HL-60/S4 treated with phorbol 12-myristate 13-acetate at 8.2 ng/mL for 4 days and 3 days (cell line): ENCODE measurements around the gene LRP1-AS.

Experiments used
- in situ Hi-C: fragments of 300-500 bp; cut with MboI; formaldehyde crosslinking; loops from 2 replicates; pipeline ENCODE4 v1.15.0; 2022; ENCODE audit warnings: low sequenced_read_pairs

Gene LRP1-AS

DNA sequence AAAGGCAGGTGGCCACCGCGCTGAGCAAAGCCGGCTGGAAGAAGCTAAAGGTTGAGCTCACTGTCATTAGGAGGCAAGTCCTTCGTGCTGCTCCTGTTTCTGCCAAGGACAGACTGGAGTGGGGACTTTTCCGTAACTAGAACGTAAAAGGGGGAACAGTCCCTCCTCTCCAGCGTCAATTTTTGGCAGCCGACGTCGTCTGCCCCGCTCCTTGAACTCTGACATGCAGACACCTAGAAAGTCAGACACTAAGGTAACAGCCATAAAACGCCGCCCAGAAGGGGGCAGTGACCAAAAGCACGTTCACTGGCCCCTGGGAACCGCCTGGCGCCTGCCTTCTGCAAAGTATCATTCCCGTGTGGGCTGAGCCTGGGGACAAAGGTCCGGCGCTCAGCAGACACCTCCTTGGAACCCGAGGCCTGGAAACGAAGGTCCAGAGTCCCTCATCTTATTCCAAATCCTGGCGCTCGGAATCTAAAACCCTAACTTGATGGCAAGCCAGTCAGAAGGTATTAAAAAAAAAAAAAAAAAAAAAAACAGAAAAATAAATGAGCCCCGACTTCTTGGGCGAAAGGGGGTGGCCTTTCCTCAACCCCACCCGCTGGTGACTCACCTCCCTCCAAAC is 20.2 kb downstream of the LRP1-AS start:
- in situ Hi-C loops, result no loop called here

DNA sequence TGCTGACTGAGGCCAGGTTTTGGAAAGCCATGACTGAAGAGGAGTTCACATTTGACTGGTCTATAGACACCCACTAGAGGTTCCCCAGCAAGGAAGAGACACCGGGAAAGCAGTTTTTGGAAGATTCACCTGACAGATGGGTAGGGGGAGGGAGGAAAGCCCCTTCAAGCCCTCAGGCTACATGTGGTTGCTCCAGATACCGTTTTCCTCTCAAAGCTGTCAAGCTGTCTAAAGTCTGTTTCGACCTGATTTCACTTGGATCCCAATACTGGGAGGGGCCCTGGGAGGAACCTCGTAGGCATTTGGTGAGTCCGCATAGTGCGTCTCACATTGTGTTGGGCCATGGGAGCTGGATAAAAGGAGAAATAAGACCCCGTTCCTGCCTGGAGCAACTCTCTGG is 20.9 kb downstream of the LRP1-AS start:
- in situ Hi-C loops, result no loop called here

DNA sequence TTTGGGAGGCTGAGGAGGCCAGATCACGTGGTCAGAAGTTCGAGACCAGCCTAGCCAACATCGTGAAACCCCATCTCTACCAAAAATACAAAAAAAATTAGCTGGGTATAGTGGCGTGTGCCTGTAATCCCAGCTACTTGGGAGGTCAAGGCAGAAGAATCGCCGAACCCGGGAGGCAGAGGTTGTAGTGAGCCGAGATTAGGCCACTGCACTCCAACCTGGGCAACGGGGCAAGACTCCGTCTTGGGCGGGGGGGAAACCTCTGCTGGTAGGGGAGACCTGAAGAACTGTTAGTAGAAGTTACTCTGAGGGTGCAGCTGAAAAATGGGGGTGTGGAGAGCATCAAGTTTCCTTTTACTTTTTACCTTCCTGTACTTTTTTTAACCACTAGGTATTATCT is 21.4 kb downstream of the LRP1-AS start:
- in situ Hi-C loops, result no loop called here

DNA sequence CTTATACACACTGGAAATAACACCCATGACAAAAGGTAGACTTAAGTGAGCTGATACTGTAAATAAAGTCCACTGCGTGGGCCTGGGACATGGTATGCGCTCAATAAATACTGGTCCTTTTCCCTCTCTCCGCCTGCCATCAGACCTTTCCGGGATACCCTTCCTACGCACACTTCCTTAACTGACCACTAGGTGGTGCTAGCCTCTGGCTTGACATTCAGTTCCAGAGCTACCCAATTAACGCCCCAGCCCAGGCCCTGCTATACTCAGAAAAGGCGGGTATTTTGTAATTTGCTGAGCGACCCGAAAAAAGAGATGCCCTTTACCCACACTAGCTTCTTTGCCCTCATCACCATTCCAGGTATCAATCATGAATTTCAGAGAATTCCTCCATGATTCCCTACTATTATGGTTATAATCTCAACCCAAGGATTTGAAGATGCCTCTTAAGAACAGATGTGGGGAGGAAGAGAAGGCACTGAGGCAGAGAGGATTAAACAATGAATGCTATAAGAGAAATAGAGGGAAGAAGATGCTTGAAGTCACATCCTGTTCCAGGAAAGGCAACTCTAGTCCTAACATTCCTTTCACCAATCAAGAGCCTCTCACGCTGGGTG is 23.1 kb downstream of the LRP1-AS start:
- in situ Hi-C loops, result loop anchor here (5.0 kb wide), 1 partner anchor 53 kb away; no protein-coding TSS in a partner anchor

DNA sequence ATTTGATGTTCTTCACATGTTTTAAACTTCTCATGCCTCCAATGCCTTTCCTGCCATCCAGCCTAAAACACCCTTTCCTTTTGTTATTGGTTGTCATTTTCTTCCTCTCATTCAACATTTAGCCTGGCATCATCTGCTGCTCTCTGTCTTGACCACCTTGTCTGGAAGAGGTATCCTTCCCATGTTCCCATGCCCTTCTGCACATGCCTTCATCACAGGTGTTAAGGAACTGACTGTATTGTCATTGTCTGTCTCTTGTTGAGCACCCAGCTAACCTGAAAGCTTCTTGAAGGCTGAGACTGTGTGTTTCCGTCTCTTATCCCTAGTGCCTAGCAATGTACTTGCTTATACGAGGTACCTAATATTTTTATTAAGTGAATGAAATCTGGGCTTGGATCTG is 23.6 kb downstream of the LRP1-AS start:
- in situ Hi-C loops, result loop anchor here (5.0 kb wide), 1 partner anchor 53 kb away; no protein-coding TSS in a partner anchor

DNA sequence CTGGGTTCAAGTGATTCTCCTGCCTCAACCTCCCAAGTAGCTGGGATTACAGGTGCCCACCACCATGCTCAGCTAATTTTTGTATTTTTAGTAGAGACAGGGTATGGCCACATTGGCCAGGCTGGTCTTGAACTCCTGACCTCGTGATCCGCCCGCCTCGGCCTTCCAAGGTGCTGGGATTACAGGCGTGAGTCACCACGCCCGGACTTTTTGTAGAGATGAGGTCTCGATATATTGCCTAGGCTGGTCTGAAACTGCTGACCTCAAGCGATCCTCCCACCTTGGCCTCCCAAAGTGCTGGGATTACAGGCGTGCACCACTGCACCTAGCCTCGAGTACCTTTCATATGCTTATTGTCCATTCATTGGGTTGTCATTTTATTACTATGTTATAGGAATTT is 26.7 kb downstream of the LRP1-AS start:
- in situ Hi-C loops, result loop anchor here (5.0 kb wide), 1 partner anchor 57 kb away; no protein-coding TSS in a partner anchor

DNA sequence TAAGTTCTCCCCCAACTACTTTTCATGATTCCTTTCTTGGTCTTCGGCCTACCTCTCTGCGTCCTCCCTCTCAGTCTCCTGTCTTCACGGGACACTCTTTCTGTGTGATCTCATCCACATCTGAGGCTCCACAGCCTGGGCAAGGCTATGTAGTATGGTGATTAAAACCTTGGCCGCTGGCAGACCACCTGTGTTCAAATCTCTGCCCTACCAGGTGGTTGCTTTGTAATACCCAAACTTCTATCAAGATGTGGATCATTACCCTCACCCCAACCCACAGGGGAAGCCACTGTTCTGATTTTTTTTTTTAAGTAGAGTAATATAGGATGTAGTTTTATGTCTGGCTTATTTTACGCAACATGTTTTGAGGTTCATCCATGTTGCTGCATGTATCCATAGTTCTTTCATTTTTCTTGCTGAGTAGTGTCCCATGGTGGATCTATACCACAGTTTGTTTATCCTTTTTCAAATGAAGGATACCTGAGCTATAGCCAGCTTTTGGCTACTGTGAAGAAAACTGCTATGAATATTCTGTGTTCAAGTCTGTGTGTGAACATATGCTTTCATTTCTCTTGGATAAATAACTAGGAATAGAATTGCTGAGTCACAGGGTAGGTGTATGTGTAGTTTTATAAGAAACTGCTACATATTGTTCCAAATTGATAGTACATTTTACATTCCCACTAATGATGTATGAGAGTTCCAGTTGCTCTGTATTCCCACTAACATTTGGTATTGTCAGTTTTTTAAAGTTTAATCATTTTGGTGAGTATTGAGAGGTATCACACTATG is 27.9 kb downstream of the LRP1-AS start:
- in situ Hi-C loops, result loop anchor here (5.0 kb wide), 1 partner anchor 58 kb away; no protein-coding TSS in a partner anchor

DNA sequence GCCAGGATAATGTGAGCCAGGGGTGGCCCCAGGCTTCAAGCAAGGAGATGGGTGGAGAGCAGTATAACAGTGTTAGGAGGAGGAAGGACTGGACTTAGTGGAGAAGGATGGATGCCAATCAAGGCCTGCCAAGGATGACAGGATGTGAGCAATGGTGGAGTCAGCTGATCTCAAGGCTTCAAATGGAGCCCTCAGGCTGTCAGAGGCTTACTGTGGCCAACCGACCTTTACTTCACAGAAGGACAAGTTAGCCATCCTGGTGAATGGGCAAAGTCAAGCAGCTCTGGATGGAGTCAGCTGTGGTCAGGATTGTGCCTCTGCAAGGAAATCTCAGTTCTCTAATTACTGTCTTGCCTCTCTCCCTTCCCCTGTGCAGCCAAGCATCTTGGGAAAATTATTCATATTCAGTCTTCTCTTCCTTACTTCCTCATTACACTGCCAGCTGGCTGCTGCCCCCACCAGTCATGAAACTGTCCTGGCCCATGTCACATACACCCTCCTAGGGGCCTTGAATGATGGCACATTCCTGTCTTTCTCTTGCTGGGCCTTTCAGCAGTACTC is 28.6 kb downstream of the LRP1-AS start:
- in situ Hi-C loops, result no loop called here

DNA sequence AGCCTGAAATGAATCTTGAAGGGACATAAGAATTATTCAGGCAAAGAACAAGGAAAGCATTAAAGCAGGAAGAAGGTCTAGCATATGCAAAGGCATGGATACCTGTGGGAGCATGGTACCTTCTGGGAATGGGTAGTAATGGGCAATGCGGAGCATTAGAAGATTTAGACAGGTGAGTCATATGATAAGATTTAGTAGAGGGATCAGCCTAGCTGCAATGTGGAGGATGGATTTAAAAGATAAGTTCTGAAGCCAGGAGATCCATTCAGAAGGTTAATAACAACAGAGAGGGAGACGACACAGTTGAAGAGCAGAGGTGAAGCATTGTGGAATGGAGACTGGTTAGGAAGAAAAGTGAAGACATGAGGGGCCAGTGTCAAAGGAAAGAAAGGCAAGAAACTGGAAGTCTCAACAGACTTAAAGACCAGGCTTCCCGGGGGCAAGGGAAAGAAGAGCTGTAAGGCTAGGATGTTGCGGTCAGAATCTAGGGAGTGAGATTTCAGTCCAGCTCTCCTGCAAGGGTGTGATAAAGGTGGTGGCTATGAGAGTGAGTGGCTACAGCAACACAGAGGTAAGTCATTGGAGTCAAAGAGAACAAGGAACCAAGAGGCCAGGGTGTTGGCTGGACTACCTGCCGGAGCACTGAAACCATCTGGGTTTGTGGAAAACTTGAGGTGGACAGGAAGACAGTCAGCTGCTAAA is 30.7 kb downstream of the LRP1-AS start:
- in situ Hi-C loops, result no loop called here

DNA sequence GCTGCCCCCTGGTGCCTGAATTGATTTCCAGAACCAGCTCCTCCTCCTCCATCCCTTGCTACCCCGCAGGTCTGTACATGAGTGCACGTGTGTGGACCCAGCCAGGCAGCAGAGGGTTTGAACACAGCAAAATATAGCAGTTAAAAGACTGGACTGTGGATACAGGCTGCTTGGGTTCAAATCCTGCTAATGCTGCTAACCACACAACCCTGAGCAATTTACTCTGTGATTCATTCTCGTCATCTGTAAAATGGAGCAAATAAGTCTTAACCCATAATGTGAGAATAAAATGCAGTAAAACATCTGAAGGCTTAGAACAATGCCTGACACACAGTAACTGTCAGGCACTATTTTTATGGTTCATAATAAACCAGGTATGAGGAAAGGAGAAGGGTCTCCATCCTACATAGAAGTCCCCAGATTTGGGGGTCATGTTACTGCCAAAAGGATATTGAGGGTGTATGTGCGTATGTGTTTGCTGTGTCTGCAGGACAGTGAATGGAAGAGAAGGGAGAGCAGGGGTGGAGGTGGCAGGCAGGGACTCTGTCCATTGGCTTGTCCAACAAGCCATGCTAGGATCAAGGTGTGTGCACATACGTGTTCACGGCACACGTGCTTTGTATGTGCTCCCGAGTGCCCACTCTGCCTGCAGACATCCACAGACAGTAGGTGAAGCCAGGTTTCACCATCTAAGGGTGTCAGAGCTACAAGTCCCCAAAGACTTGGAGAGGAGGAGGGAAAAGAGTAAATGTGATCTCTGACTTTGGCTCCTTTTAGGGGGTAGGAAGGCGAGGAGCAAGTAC is 34.7 kb downstream of the LRP1-AS start:
- in situ Hi-C loops, result no loop called here

DNA sequence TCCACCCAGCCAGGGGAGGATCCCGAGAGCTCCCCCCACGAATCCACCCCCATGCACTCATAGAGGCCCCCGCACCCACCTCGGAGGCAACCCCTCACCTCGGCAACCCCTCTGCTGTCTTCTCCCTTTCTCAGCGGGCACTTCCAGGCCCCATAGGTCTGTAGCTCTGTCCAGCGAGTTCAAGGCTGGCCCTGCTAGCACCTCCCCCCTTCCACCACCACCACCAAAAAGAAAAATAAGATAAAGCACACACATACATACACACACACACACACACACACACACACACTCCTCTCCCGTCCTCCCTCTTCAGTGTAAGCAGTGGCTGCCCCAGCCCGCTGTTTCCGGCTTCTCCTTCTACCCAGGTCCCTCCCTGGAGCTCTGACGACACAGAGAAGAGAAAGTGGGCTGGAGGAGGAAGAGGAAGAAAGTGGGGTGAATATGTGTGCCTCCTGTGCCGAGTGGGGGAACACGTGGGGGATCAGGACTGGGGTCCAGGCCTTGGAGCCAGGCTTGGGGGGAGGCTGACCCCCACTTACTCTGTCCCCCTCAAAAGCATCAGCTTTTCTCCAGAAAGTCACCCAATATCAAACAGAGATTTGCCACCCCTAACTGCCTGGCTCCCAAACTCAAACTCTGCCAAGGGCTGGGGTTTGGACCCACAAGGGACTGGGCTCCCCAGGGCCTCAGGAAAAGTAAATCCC is 36.2 kb downstream of the LRP1-AS start, which contains the start of gene STAT6:
Gene STAT6 (minus strand): TSS at position 332 of the 704 bp plus-strand sequence. CDS start 3,084 bp downstream, outside the sequence.
- in situ Hi-C loops, result no loop called here

DNA sequence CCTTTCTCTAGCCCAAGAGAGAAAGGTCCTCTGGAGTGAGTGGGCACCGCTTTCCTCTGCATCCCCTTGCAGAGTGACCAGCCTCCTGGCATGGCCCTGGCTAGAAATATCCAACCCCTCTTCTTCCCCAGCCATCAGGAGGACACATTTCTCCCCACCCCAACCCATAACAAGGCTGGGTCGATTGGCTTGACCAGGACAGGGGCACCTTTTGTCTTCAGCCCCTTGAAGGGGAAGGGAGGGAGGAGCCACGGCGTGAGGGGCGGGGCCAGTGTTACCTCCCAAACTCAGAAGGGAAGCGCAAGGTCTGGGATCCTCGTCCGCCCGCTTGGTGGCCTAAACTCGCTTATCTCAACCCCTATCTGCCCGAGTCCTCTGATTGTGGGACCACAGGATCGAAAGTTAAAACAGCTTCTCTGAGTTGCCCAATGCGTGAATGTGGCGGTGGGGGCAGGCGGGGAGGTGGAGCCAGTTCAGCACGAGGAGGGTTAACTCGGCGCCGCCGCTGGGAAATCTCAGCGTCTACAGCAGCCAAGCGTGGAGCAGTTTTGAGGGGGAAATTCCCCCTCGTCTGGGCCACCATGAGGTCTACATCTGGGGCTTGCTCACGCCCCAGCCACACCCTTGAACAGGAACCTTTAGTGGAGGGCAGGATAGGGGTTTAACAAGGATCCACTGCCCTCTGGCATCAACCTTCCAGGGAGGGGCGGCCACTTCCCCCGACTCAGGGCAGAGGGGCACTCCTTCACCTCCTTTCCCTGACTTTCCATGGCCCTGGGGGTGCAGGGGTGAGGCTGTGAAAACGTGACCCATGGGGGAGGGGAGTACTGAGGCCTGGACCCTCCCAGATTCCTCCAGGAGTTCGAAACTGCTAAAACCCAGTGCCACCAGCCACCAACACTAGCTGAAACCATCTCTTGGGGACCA is 37.1 kb downstream of the LRP1-AS start:
- in situ Hi-C loops, result no loop called here

DNA sequence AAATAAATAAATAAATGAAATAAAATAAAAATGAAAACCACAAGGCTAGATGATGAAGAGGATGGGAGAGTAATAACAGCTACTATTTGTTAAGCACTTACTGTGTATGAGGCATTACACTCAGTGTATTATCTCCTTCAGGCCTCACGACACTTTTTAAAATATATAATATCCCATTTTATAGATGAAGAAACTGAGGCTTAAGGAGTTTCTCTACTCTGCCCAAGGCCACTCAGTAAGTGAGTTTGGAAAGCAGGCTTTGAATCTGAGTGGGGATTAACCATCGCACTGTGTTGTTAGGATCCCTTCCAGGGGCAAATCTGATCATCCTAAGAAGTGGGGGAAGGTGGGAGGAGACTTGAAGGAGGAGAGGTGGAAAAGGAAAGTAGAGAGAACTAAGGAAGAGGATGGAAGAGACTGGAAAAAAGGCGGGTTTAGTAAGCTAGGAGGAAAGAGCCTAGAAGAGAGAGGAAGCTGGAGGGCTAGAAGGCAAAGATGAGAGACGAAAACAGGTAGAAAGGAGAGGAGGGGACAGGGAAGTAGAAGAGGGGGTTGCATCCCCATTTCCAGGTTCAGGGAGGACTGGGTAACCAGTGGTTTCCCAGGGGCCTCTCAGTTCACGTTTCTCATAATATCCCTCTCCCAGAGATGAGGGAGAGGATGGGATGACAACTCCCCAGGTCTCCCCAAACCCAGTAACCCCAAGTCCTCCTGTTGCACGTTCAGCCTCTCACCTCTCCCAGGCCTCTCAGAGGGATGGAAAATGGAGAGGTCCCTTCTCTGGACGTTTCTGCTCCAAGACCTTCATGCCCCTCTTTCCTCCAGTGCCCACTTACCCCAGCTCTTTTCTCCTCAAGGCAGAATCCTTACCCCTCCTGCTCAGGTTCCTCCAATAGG is 38.0 kb downstream of the LRP1-AS start:
- in situ Hi-C loops, result no loop called here

DNA sequence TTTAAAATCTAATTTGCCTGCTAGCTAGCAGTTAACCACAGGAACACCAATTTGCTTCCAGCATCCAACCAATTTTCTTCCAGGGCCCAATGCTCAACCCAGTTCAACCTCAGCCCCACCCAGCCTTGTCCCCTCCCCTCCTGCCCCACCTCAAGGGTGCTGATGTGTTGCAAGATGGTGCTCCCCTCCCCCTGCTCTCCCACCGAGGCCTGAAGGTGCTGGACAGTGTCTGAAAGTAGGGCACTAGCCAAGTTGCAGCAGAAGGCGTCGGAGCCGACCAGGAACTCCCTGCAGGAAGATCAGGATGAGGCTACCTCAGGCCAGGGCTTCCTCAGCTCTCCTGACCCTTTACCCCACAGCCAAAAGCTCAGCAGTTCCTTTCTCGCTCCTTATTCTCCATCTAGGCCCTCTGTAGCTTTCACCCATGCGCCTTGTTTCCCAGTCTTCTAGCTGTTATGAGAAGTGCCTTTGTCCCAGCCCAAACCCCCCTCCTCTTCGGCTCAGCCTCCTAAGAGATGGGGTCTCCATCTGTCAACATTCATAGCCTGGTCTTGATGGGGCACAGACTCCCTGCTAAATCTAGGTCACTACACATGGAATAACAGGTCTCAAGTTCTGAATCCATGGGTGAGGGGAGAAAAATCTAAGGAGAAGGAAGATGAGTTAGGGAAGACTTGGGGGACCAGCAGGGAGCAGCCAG is 39.8 kb downstream of the LRP1-AS start:
- in situ Hi-C loops, result no loop called here

DNA sequence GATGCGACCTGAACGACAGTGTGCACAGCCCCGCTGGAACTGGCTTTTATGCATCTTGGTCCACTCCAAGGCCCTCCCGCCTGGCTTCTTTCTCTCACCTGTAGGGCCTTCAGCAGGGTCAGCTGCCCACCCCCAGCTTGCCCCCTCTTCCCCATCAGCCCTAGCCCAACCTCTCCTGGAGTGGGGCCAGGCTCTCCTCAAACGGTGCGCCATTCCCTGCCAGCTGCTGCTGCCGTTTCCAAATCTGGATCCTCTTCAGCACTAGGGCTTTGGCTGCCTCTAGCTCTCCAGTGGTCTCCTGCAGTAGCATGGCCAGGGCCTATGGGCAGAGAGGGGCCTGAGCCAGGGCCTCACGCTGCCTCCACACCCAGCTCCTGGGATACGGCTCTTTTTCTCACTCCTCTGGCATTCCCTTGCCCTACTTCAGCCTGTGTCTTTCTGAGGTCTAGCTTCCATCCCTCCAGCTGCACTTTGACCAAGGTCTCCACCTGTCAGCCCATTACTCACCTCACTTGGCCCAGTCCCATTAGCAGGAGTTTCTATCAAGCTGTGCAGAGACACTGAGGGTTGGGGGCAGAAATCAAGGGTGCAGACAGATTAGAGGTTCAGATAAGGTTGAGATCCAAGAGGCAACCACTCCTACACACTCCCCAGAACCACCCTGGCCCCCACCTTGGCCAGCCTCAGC is 41.3 kb downstream of the LRP1-AS start:
- in situ Hi-C loops, result no loop called here
